CD4-positive, CD25-positive, alpha-beta regulatory T cell (primary cell): ENCODE results near the gene DNAJC7. TPM values are rescaled to one million over a fixed set of nuclear protein-coding genes. Genes with fewer than 3 reads are reported as not detected.
A peak's percentile ranks its signal among the peaks of the same experiment; 100 is the strongest.

Experiments used
- ATAC-seq, 2 donors: fragments of 150-1000 bp; cut with Tn5 transposase; one replicate each; pipeline ENCODE4 v1.10.0; 2021; ENCODE audit warnings: low read depth in 2 of 2, moderate number of reproducible peaks in 2 of 2, moderate library complexity in 1 of 2
- DNase-seq, 3 donors: peaks; one replicate each; pipeline versions ENCODE4 v3.0.0 to v3.0.0-alpha.2; 2012 to 2022; ENCODE audit warnings: mixed read lengths in 1 of 3
- H3K27ac ChIP-seq: one replicate; pipeline ENCODE4 v1.7.0; 2013; ENCODE audit warnings: mild to moderate bottlenecking, low read length; ENCODE audit not compliant: insufficient read depth, poor library complexity, severe bottlenecking
- H3K27me3 ChIP-seq: one replicate; pipeline ENCODE4 v1.7.0; 2013; ENCODE audit warnings: low read length; ENCODE audit not compliant: control insufficient read depth, insufficient read depth
- H3K36me3 ChIP-seq: one replicate; pipeline ENCODE4 v1.7.0; 2013; ENCODE audit warnings: mild to moderate bottlenecking, low read length, moderate library complexity; ENCODE audit not compliant: control insufficient read depth, insufficient read depth
- H3K4me1 ChIP-seq: 2 replicates; pipeline ENCODE4 v1.7.0; 2013; ENCODE audit warnings: mild to moderate bottlenecking, low read length; ENCODE audit not compliant: insufficient read depth, control insufficient read depth, poor library complexity, severe bottlenecking
- H3K4me3 ChIP-seq: one replicate; pipeline ENCODE4 v1.7.0; 2013; ENCODE audit warnings: low read depth, mild to moderate bottlenecking, low read length, moderate library complexity
- H3K9me3 ChIP-seq, 2 experiments: 1 replicate in 1 of 2; 2 replicates in 1 of 2; pipeline ENCODE4 v1.7.0; 2013; ENCODE audit warnings: low read length in 2 of 2, mild to moderate bottlenecking in 1 of 2, moderate library complexity in 1 of 2; ENCODE audit not compliant: control insufficient read depth in 2 of 2
- H3K27ac Mint-ChIP-seq, 3 donors: one replicate each; pipeline ENCODE4 v1.8.0; 2020 to 2022; ENCODE audit warnings: mild to moderate bottlenecking in 3 of 3, mixed read lengths in 3 of 3, moderate library complexity in 2 of 3
- H3K27me3 Mint-ChIP-seq: one replicate; pipeline ENCODE4 v1.8.0; 2022; ENCODE audit warnings: mild to moderate bottlenecking, mixed read lengths
- H3K36me3 Mint-ChIP-seq: one replicate; pipeline ENCODE4 v1.8.0; 2020; ENCODE audit warnings: mixed read lengths
- H3K4me1 Mint-ChIP-seq, 4 donors: one replicate each; pipeline ENCODE4 v1.8.0; 2020 to 2022; ENCODE audit warnings: mixed read lengths in 4 of 4, mild to moderate bottlenecking in 1 of 4
- H3K4me3 Mint-ChIP-seq, 4 donors: one replicate each; pipeline ENCODE4 v1.8.0; 2020 to 2022; ENCODE audit warnings: mild to moderate bottlenecking in 4 of 4, mixed read lengths in 4 of 4, moderate library complexity in 3 of 4
- H3K9me3 Mint-ChIP-seq, 7 donors: one replicate each; pipeline ENCODE4 v1.8.0; 2020 to 2022; ENCODE audit warnings: mixed read lengths in 7 of 7, mild to moderate bottlenecking in 3 of 7, moderate library complexity in 2 of 7
- polyA plus RNA-seq, 4 donors: library from polyadenylated mRNA; unstranded; fragments of 300-500 nt; fragmentation: Illumina TruSeq; gene quantifications; one replicate each; pipeline ENCODE4 v1.2.3, GENCODE V29; 2021
- total RNA-seq: library from RNA; stranded (reverse); gene quantifications from one replicate; pipeline ENCODE4 v1.2.3, GENCODE V29; 2022

The DNAJC7 gene
- total RNA-seq (149 TPM), polyA plus RNA-seq (10 to 100 TPM; 53.3 to 80.7 (median 67.2) TPM)

- ATAC-seq (peak; percentile 92 to 93), DNase-seq (peak; percentile 83 to 95 (median 89))
- Mint-ChIP-seq H3K9me3 (no peaks in the 10 kb centered on the region), H3K27me3 (peaks cover 6% of the 10 kb centered on the region), H3K27ac (peak within 1 kb of the TSS; percentile 100), H3K4me3 (peak within 1 kb of the TSS; percentile 99 to 100 (median 100)), H3K36me3 (peaks cover 1% of the 10 kb centered on the region), H3K4me1 (peaks cover 17 to 78% (median 55%) of the 10 kb centered on the region in 4 donors)
- Histone ChIP-seq H3K4me3 (peak within 1 kb of the TSS; percentile 97), H3K9me3 (no peaks in the 10 kb centered on the region), H3K36me3 (peaks cover 4% of the 10 kb centered on the region), H3K27me3 (no peaks in the 10 kb centered on the region), H3K4me1 (peaks cover 48% of the 10 kb centered on the region), H3K27ac (peak within 1 kb of the TSS; percentile 91)
Observed at GRCh38 chr17:42016941-42017865, at the start of gene DNAJC7. TSS of gene DNAJC7 (minus strand) at chr17:42017439. CDS start at chr17:42017416, 23 bp downstream.

GRCh38 chr17:42065201-42065600 is 48.0 kb upstream of the DNAJC7 start:
- H3K36me3 ChIP-seq, result no peaks in the 10 kb centered on the region
- no peaks in the 10 kb centered on the region for H3K27me3 ChIP-seq
- Mint-ChIP-seq H3K4me3 (no peak overlapping the region), H3K27me3 (peaks cover 12% of the 10 kb centered on the region), H3K36me3 (no peaks in the 10 kb centered on the region), H3K4me1 (peaks cover 0 to 19% (median 5%) of the 10 kb centered on the region in 4 donors), H3K27ac (no peak overlapping the region), H3K9me3 (no peaks in the 10 kb centered on the region)
- no peak overlapping the region for H3K27ac ChIP-seq
- no peaks in the 10 kb centered on the region for H3K4me1 ChIP-seq
- peak in 1 of 3 donors; percentile 34 for DNase-seq
- ATAC-seq, result no peak
- no peak overlapping the region for H3K4me3 ChIP-seq
- H3K9me3 ChIP-seq, result no peaks in the 10 kb centered on the region

- Mint-ChIP-seq H3K36me3 (no peaks in the 10 kb centered on the region), H3K4me3 (no peak overlapping the region), H3K9me3 (no peaks in the 10 kb centered on the region), H3K4me1 (peaks cover 0 to 19% (median 7%) of the 10 kb centered on the region in 4 donors), H3K27me3 (peaks cover 16% of the 10 kb centered on the region), H3K27ac (no peak overlapping the region)
- ATAC-seq (no peak), DNase-seq (no peak)
- no peaks in the 10 kb centered on the region for H3K27me3 ChIP-seq
- no peak overlapping the region for H3K27ac ChIP-seq
- H3K36me3 ChIP-seq, result no peaks in the 10 kb centered on the region
- no peaks in the 10 kb centered on the region for H3K4me1 ChIP-seq
- no peak overlapping the region for H3K4me3 ChIP-seq
- H3K9me3 ChIP-seq, result no peaks in the 10 kb centered on the region
Observed at GRCh38 chr17:42062681-42063080, 45.4 kb upstream of the DNAJC7 start.

GRCh38 chr17:42061646-42062487 is 44.6 kb upstream of the DNAJC7 start:
- no peak overlapping the region for H3K27ac Mint-ChIP-seq
- H3K4me3 Mint-ChIP-seq, result no peak overlapping the region
- no peak for DNase-seq
- H3K9me3 ChIP-seq, result no peaks in the 10 kb centered on the region
- no peaks in the 10 kb centered on the region for H3K36me3 Mint-ChIP-seq
- H3K4me1 ChIP-seq, result no peaks in the 10 kb centered on the region
- H3K4me3 ChIP-seq, result no peak overlapping the region
- peaks cover 0 to 17% (median 7%) of the 10 kb centered on the region in 4 donors for H3K4me1 Mint-ChIP-seq
- no peak overlapping the region for H3K27ac ChIP-seq
- no peaks in the 10 kb centered on the region for H3K36me3 ChIP-seq
- peaks cover 12% of the 10 kb centered on the region for H3K27me3 Mint-ChIP-seq
- H3K27me3 ChIP-seq, result no peaks in the 10 kb centered on the region
- no peak for ATAC-seq
- peaks cover 0 to 3% (median 0%) of the 10 kb centered on the region in 7 donors for H3K9me3 Mint-ChIP-seq

GRCh38 chr17:42060231-42060630 is 43.0 kb upstream of the DNAJC7 start:
- Histone ChIP-seq H3K27me3 (no peaks in the 10 kb centered on the region), H3K9me3 (no peaks in the 10 kb centered on the region), H3K27ac (no peak overlapping the region), H3K4me1 (no peaks in the 10 kb centered on the region), H3K36me3 (no peaks in the 10 kb centered on the region), H3K4me3 (no peak overlapping the region)
- H3K9me3 Mint-ChIP-seq, result peaks cover 0 to 3% (median 0%) of the 10 kb centered on the region in 7 donors
- peaks cover 18% of the 10 kb centered on the region for H3K27me3 Mint-ChIP-seq
- H3K4me3 Mint-ChIP-seq, result no peak overlapping the region
- no peaks in the 10 kb centered on the region for H3K36me3 Mint-ChIP-seq
- DNase-seq (no peak), ATAC-seq (no peak)
- H3K27ac Mint-ChIP-seq, result peak overlapping the region in 2 of 3 donors; percentile 66 to 82
- H3K4me1 Mint-ChIP-seq, result peaks cover 0 to 16% (median 7%) of the 10 kb centered on the region in 4 donors

- Mint-ChIP-seq H3K4me3 (no peak overlapping the region), H3K27ac (peak overlapping the region in 2 of 3 donors; percentile 66 to 82), H3K36me3 (no peaks in the 10 kb centered on the region), H3K27me3 (peaks cover 22% of the 10 kb centered on the region), H3K4me1 (peaks cover 0 to 12% (median 7%) of the 10 kb centered on the region in 4 donors), H3K9me3 (peaks cover 0 to 3% (median 0%) of the 10 kb centered on the region in 7 donors)
- H3K27me3 ChIP-seq, result no peaks in the 10 kb centered on the region
- H3K4me1 ChIP-seq, result no peaks in the 10 kb centered on the region
- no peak overlapping the region for H3K4me3 ChIP-seq
- no peaks in the 10 kb centered on the region for H3K9me3 ChIP-seq
- H3K36me3 ChIP-seq, result no peaks in the 10 kb centered on the region
- H3K27ac ChIP-seq, result no peak overlapping the region
- DNase-seq (no peak), ATAC-seq (no peak)
Observed at GRCh38 chr17:42059815-42060214, 42.6 kb upstream of the DNAJC7 start.

- Mint-ChIP-seq H3K4me3 (no peak overlapping the region), H3K36me3 (no peaks in the 10 kb centered on the region), H3K9me3 (peaks cover 0 to 3% (median 0%) of the 10 kb centered on the region in 7 donors), H3K27ac (no peak overlapping the region), H3K27me3 (peaks cover 29% of the 10 kb centered on the region), H3K4me1 (peaks cover 0 to 4% (median under 1%) of the 10 kb centered on the region in 4 donors)
- no peaks in the 10 kb centered on the region for H3K4me1 ChIP-seq
- H3K36me3 ChIP-seq, result no peaks in the 10 kb centered on the region
- ATAC-seq, result no peak
- H3K27me3 ChIP-seq, result peaks cover 4% of the 10 kb centered on the region
- no peak for DNase-seq
- H3K9me3 ChIP-seq, result no peaks in the 10 kb centered on the region
- H3K27ac ChIP-seq, result no peak overlapping the region
- no peak overlapping the region for H3K4me3 ChIP-seq
Observed at GRCh38 chr17:42058063-42058462, 40.8 kb upstream of the DNAJC7 start.
